SU-DHL-6 (cell line): ENCODE data around the gene BBS1.

Source experiments
- H2AFZ ChIP-seq: fragments of 200-600 bp; sonication (generic); 2 replicates; pipeline ENCODE4 v1.6.1; 2014; ENCODE audit warnings: low read depth, mild to moderate bottlenecking, moderate library complexity, mixed read lengths, antibody characterized with exemption, low read length; ENCODE audit not compliant: severe bottlenecking
- H3F3A ChIP-seq: fragments of 200-600 bp; shearing (Covaris generic); 2 replicates; pipeline ENCODE4 v1.6.0; 2016; ENCODE audit warnings: antibody characterized with exemption, mild to moderate bottlenecking; ENCODE audit not compliant: insufficient read depth
- H3K27ac ChIP-seq: fragments of 200-600 bp; sonication (generic); 2 replicates; pipeline ENCODE4 v1.5.1; 2016; ENCODE audit warnings: low read depth, mild to moderate bottlenecking, low read length, moderate library complexity, mixed read lengths
- H3K27me3 ChIP-seq: fragments of 200-600 bp; sonication (generic), shearing (Covaris generic); 2 replicates; pipeline ENCODE4 v1.6.0; 2014; ENCODE audit warnings: mild to moderate bottlenecking, low read length
- H3K36me3 ChIP-seq: fragments of 200-600 bp; sonication (generic); 2 replicates; pipeline ENCODE4 v1.6.1; 2014; ENCODE audit warnings: mild to moderate bottlenecking, low read length, mixed read lengths
- H3K4me2 ChIP-seq: fragments of 300-600, 200-600 bp; shearing (Covaris generic), sonication (generic); 2 replicates; pipeline ENCODE4 v1.6.0; 2014; ENCODE audit warnings: low read length, low read depth, mild to moderate bottlenecking; ENCODE audit not compliant: poor library complexity, severe bottlenecking
- H3K4me3 ChIP-seq: fragments of 200-600 bp; sonication (generic); 2 replicates; pipeline ENCODE4 v1.5.1; 2014; ENCODE audit warnings: antibody characterized with exemption, low read length, mild to moderate bottlenecking, mixed read lengths; ENCODE audit not compliant: insufficient read depth, poor library complexity, severe bottlenecking
- H3K79me2 ChIP-seq: fragments of 200-600 bp; sonication (generic); 2 replicates; pipeline ENCODE4 v1.6.1; 2014; ENCODE audit warnings: mild to moderate bottlenecking, low read length, moderate library complexity; ENCODE audit not compliant: insufficient read depth
- H3K9ac ChIP-seq: fragments of 200-600 bp; sonication (generic); 2 replicates; pipeline ENCODE4 v1.7.0; 2014; ENCODE audit warnings: mild to moderate bottlenecking, low read length
- H3K9me2 ChIP-seq: fragments of 200-600 bp; sonication (generic); replicated peaks from 2 replicates; pipeline ENCODE4 v1.6.1; 2014; ENCODE audit warnings: low read length; ENCODE audit not compliant: insufficient read depth
- H3K9me3 ChIP-seq: fragments of 200-600 bp; sonication (generic); 2 replicates; pipeline ENCODE4 v1.6.1; 2014; ENCODE audit warnings: low read length, mixed read lengths; ENCODE audit not compliant: insufficient read depth
- H4K20me1 ChIP-seq: fragments of 200-600 bp; sonication (generic); 2 replicates; pipeline ENCODE4 v1.6.1; 2014; ENCODE audit warnings: low read depth, mild to moderate bottlenecking, antibody characterized with exemption, low read length, moderate library complexity, mixed read lengths
- CTCF ChIP-seq: fragments of 200-600 bp; sonication (generic); IDR thresholded peaks from one replicate; pipeline ENCODE4 v1.5.1; 2017; ENCODE audit warnings: antibody characterized with exemption, mild to moderate bottlenecking, low read length, moderate library complexity; ENCODE audit not compliant: insufficient read depth, poor library complexity, severe bottlenecking
- EZH2phosphoT487 ChIP-seq: fragments of 200-600 bp; sonication (generic), shearing (Covaris generic); conservative IDR thresholded peaks from 2 replicates; pipeline ENCODE4 v1.6.1; 2018; ENCODE audit warnings: mild to moderate bottlenecking, antibody characterized with exemption, low read length, moderate library complexity, mixed read lengths

Gene BBS1

GRCh38 chr11:66550887-66551286, 40.5 kb downstream of the BBS1 start:
- Histone ChIP-seq H4K20me1 (no peaks in the 10 kb centered on the region), H3K9ac (no peak overlapping the region), H3K27ac (no peak overlapping the region), H3K4me3 (no peak overlapping the region), H3K79me2 (no peaks in the 10 kb centered on the region), H3K4me2 (no peak overlapping the region), H3K9me3 (no peaks in the 10 kb centered on the region), H3K36me3 (no peaks in the 10 kb centered on the region), H2AFZ (no peak overlapping the region), H3K27me3 (no peaks in the 10 kb centered on the region), H3K9me2 (no peaks in the 10 kb centered on the region), H3F3A (no peaks in the 10 kb centered on the region)
- TF ChIP-seq EZH2phosphoT487: no peak
- no peak for TF ChIP-seq CTCF

- TF ChIP-seq EZH2phosphoT487 (no peak), CTCF (no peak)
- no peaks in the 10 kb centered on the region for H3F3A ChIP-seq
These were observed 44.2 kb downstream of the BBS1 start for GRCh38 chr11:66554602-66555001.

GRCh38 chr11:66555416-66555815, 45.0 kb downstream of the BBS1 start:
- no peak overlapping the region for H2AFZ ChIP-seq
- H3K27me3 ChIP-seq: no peaks in the 10 kb centered on the region
- no peaks in the 10 kb centered on the region for H4K20me1 ChIP-seq
- no peak overlapping the region for H3K27ac ChIP-seq
- TF ChIP-seq EZH2phosphoT487 (no peak), CTCF (no peak)
- no peaks in the 10 kb centered on the region for H3K9me2 ChIP-seq
- no peak overlapping the region for H3K4me3 ChIP-seq
- no peak overlapping the region for H3K9ac ChIP-seq
- H3F3A ChIP-seq: no peaks in the 10 kb centered on the region
- no peaks in the 10 kb centered on the region for H3K9me3 ChIP-seq
- H3K36me3 ChIP-seq: no peaks in the 10 kb centered on the region
- H3K4me2 ChIP-seq: no peak overlapping the region
- no peaks in the 10 kb centered on the region for H3K79me2 ChIP-seq

More at GRCh38 chr11:66554602-66555001, 44.2 kb downstream of the BBS1 start:
- Histone ChIP-seq H3K36me3 (no peaks in the 10 kb centered on the region), H3K9ac (no peak overlapping the region), H3K4me3 (no peak overlapping the region), H3K27me3 (no peaks in the 10 kb centered on the region), H4K20me1 (no peaks in the 10 kb centered on the region), H3K79me2 (no peaks in the 10 kb centered on the region), H3K9me2 (no peaks in the 10 kb centered on the region), H2AFZ (no peak overlapping the region), H3K9me3 (no peaks in the 10 kb centered on the region), H3K27ac (no peak overlapping the region), H3K4me2 (no peak overlapping the region)
